SU-DHL-6 (cell line): Measurements from ENCODE around the gene ATP6V0D1.

Experiments used
- H2AFZ ChIP-seq: fragments of 200-600 bp; sonication (generic); 2 replicates; pipeline ENCODE4 v1.6.1; 2014; ENCODE audit warnings: low read depth, mild to moderate bottlenecking, moderate library complexity, mixed read lengths, antibody characterized with exemption, low read length; ENCODE audit not compliant: severe bottlenecking
- H3F3A ChIP-seq: fragments of 200-600 bp; shearing (Covaris generic); 2 replicates; pipeline ENCODE4 v1.6.0; 2016; ENCODE audit warnings: antibody characterized with exemption, mild to moderate bottlenecking; ENCODE audit not compliant: insufficient read depth
- H3K27ac ChIP-seq: fragments of 200-600 bp; sonication (generic); 2 replicates; pipeline ENCODE4 v1.5.1; 2016; ENCODE audit warnings: low read depth, mild to moderate bottlenecking, low read length, moderate library complexity, mixed read lengths
- H3K27me3 ChIP-seq: fragments of 200-600 bp; sonication (generic), shearing (Covaris generic); 2 replicates; pipeline ENCODE4 v1.6.0; 2014; ENCODE audit warnings: mild to moderate bottlenecking, low read length
- H3K36me3 ChIP-seq: fragments of 200-600 bp; sonication (generic); 2 replicates; pipeline ENCODE4 v1.6.1; 2014; ENCODE audit warnings: mild to moderate bottlenecking, low read length, mixed read lengths
- H3K4me2 ChIP-seq: fragments of 300-600, 200-600 bp; shearing (Covaris generic), sonication (generic); 2 replicates; pipeline ENCODE4 v1.6.0; 2014; ENCODE audit warnings: low read length, low read depth, mild to moderate bottlenecking; ENCODE audit not compliant: poor library complexity, severe bottlenecking
- H3K4me3 ChIP-seq: fragments of 200-600 bp; sonication (generic); 2 replicates; pipeline ENCODE4 v1.5.1; 2014; ENCODE audit warnings: antibody characterized with exemption, low read length, mild to moderate bottlenecking, mixed read lengths; ENCODE audit not compliant: insufficient read depth, poor library complexity, severe bottlenecking
- H3K79me2 ChIP-seq: fragments of 200-600 bp; sonication (generic); 2 replicates; pipeline ENCODE4 v1.6.1; 2014; ENCODE audit warnings: mild to moderate bottlenecking, low read length, moderate library complexity; ENCODE audit not compliant: insufficient read depth
- H3K9ac ChIP-seq: fragments of 200-600 bp; sonication (generic); 2 replicates; pipeline ENCODE4 v1.7.0; 2014; ENCODE audit warnings: mild to moderate bottlenecking, low read length
- H3K9me2 ChIP-seq: fragments of 200-600 bp; sonication (generic); replicated peaks from 2 replicates; pipeline ENCODE4 v1.6.1; 2014; ENCODE audit warnings: low read length; ENCODE audit not compliant: insufficient read depth
- H3K9me3 ChIP-seq: fragments of 200-600 bp; sonication (generic); 2 replicates; pipeline ENCODE4 v1.6.1; 2014; ENCODE audit warnings: low read length, mixed read lengths; ENCODE audit not compliant: insufficient read depth
- H4K20me1 ChIP-seq: fragments of 200-600 bp; sonication (generic); 2 replicates; pipeline ENCODE4 v1.6.1; 2014; ENCODE audit warnings: low read depth, mild to moderate bottlenecking, antibody characterized with exemption, low read length, moderate library complexity, mixed read lengths
- CTCF ChIP-seq: fragments of 200-600 bp; sonication (generic); IDR thresholded peaks from one replicate; pipeline ENCODE4 v1.5.1; 2017; ENCODE audit warnings: antibody characterized with exemption, mild to moderate bottlenecking, low read length, moderate library complexity; ENCODE audit not compliant: insufficient read depth, poor library complexity, severe bottlenecking
- EZH2phosphoT487 ChIP-seq: fragments of 200-600 bp; sonication (generic), shearing (Covaris generic); conservative IDR thresholded peaks from 2 replicates; pipeline ENCODE4 v1.6.1; 2018; ENCODE audit warnings: mild to moderate bottlenecking, antibody characterized with exemption, low read length, moderate library complexity, mixed read lengths

ATP6V0D1 gene

GRCh38 chr16:67525176-67525860 lies 44.4 kb upstream of the ATP6V0D1 start:
- H3K79me2 ChIP-seq: no peaks in the 10 kb centered on the region
- H3K9me3 ChIP-seq: no peaks in the 10 kb centered on the region
- H3K9ac ChIP-seq: no peak overlapping the region
- H3K4me2 ChIP-seq: no peak overlapping the region
- TF ChIP-seq EZH2phosphoT487: no peak
- TF ChIP-seq CTCF: no peak
- H3K9me2 ChIP-seq: no peaks in the 10 kb centered on the region
- no peaks in the 10 kb centered on the region for H3K27me3 ChIP-seq
- H3K4me3 ChIP-seq: no peak overlapping the region
- no peaks in the 10 kb centered on the region for H4K20me1 ChIP-seq
- no peak overlapping the region for H2AFZ ChIP-seq
- no peak overlapping the region for H3K27ac ChIP-seq
- H3K36me3 ChIP-seq: no peaks in the 10 kb centered on the region
- H3F3A ChIP-seq: no peaks in the 10 kb centered on the region

GRCh38 chr16:67521095-67521804 lies 40.3 kb upstream of the ATP6V0D1 start:
- H3K79me2 ChIP-seq: no peaks in the 10 kb centered on the region
- no peaks in the 10 kb centered on the region for H3F3A ChIP-seq
- TF ChIP-seq CTCF (peak; percentile 87), EZH2phosphoT487 (no peak)
- H3K27ac ChIP-seq: peak overlapping the region; percentile 70
- no peaks in the 10 kb centered on the region for H3K27me3 ChIP-seq
- no peaks in the 10 kb centered on the region for H3K36me3 ChIP-seq
- H3K9ac ChIP-seq: peak overlapping the region; percentile 56
- H3K4me3 ChIP-seq: peak overlapping the region; percentile 51
- H3K9me2 ChIP-seq: no peaks in the 10 kb centered on the region
- no peaks in the 10 kb centered on the region for H3K9me3 ChIP-seq
- H3K4me2 ChIP-seq: peak overlapping the region; percentile 89
- H2AFZ ChIP-seq: peak overlapping the region; percentile 74
- no peaks in the 10 kb centered on the region for H4K20me1 ChIP-seq

GRCh38 chr16:67519242-67519641 lies 38.3 kb upstream of the ATP6V0D1 start:
- H2AFZ ChIP-seq: no peak overlapping the region
- no peak overlapping the region for H3K4me2 ChIP-seq
- no peaks in the 10 kb centered on the region for H3K79me2 ChIP-seq
- H3K27me3 ChIP-seq: no peaks in the 10 kb centered on the region
- H3K4me3 ChIP-seq: no peak overlapping the region
- no peaks in the 10 kb centered on the region for H3K9me2 ChIP-seq
- no peaks in the 10 kb centered on the region for H3K36me3 ChIP-seq
- no peaks in the 10 kb centered on the region for H3F3A ChIP-seq
- no peak overlapping the region for H3K27ac ChIP-seq
- H3K9me3 ChIP-seq: no peaks in the 10 kb centered on the region
- no peak overlapping the region for H3K9ac ChIP-seq
- H4K20me1 ChIP-seq: no peaks in the 10 kb centered on the region
- TF ChIP-seq CTCF: no peak
